Activated CD8-positive, alpha-beta memory T cell treated with anti-CD3 and anti-CD28 coated beads, Interleukin-2, amount 50 U/mL, for 1 hour (primary cell): ENCODE results near the gene XRN2.
"Not testable (repeated sequence)": the region's sequence is repeated elsewhere in the genome, so short reads cannot be mapped to it uniquely, and the experiment has no call there.

Source experiments
- DNase-seq: peaks from one replicate; pipeline ENCODE4 v3.0.0-alpha.2; 2020; ENCODE audit errors: extremely low read depth

XRN2 gene

GRCh38 chr20:21344961-21345360, 41.8 kb downstream of the XRN2 start:
- DNase-seq = no peak

DNA sequence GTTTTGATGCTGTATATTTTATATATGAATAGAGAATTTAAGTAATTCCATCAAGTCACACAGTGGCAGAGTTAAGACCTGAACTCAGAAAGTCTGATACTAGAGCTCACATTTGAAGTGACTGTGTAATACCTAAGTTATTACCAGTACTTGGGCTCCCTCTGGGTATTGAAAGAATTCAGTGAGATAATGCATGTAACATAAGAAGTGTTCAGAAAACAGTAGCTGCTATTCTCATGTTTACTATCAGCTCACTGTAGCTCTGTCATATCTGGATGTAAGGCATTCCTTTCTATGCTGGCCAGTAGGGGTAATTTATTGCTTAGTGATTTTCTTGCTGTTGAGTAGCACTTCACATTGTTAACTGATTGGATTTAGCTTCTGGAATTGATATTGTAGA, 49.6 kb downstream of the XRN2 start:
- DNase-seq = no peak

- DNase-seq = no peak
Measured at GRCh38 chr20:21353236-21353635, 50.1 kb downstream of the XRN2 start.

DNA sequence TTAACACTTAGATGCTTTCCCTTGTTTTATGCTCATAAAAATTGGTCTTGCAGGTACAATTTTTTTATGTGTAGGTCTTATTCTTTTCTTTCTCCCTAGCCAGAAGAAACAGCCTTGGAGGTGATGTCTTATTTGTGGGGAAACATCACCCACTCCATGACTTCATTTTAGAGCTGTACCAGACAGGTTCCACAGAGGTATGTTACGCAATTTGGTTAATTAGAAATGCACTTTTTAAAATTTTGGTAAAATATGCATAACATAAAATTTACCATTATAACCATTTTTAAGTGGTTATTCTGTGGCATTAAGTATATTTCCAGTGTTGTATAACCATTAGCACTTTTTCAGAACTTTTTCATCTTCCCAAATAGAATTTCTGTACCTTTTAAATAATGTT, 52.9 kb downstream of the XRN2 start:
- DNase-seq = no peak

- DNase-seq = no peak
Measured at GRCh38 chr20:21356386-21356785, 53.3 kb downstream of the XRN2 start.

DNA sequence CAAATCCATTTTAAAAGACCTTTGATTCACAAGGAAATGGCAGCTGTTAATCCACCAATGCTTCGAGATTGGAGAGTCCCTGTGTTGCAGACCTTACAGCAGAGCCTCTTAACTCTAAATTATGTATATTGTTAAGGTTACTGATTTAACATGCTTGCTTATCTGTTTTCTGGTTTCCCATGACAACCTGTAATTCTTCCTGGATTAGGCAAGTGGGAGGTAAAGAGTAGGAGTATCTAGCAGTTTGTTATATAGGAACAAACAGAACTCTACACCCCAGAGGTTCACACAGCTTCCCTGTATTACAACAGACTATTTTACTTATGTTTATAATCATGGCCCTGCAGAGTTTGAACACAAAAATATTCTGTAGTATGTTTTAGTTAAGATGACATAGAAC, 54.7 kb downstream of the XRN2 start:
- no peak for DNase-seq

- DNase-seq = no peak
Measured at GRCh38 chr20:21358737-21359136, 55.6 kb downstream of the XRN2 start.

DNA sequence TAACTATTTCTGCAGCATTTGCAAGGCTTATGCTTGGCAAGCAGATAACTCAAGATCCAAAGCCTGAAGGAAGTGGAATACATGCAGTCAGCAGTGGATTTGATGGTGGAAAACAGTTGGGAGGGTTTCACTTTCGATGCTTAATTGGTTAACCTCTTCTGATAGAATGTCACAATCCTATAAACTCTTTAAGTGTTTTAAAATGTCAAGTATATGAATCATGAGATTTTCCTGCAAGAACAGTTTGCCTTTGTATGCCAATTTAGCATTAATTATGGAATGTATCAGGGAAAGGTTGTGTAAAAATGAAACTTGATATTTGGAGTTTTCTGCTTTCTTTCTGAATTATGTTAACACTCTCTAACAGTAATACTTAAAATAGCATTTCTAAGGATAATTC, 57.6 kb downstream of the XRN2 start:
- DNase-seq = no peak

- no peak for DNase-seq
Measured at GRCh38 chr20:21361266-21361665, 58.1 kb downstream of the XRN2 start.

DNA sequence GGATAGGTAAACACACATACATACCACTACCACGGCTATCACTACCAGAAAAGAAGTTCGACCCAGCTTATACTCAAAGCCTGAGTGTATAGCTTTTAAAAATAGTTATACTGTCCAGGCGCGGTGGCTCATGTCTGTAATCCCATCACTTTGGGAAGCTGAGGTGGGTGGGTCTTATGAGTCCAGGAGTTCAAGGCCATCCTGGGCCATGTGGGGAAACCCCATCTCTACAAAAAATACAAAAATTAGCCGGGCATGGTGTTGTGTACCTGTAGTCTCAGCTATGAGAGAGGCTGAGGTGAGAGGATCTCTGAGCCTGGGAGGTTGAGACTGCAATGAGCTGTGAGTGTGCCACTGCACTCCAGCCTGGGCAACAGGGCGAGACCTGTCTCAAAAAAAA, 61.3 kb downstream of the XRN2 start:
- DNase-seq = no peak

GRCh38 chr20:21365771-21366170, 62.6 kb downstream of the XRN2 start:
- no peak for DNase-seq

DNA sequence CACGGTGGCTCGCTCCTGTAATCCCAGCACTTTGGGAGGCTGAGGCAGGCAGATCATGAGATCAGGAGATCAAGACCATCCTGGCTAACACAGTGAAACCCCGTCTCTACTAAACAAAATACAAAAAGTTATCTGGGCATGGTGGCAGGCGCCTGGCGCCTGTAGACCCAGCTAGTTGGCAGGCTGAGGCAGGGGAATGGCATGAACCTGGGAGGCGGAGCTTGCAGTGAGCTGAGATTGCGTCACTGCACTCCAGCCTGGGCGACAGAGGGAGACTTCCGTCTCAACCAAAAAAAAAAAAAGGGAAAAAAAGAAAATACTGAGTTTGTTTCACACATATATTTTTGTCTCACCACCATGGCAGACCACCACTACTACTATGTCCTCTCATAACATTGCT, 63.1 kb downstream of the XRN2 start:
- not testable (repeated sequence) for DNase-seq

- DNase-seq = no peak
Measured at GRCh38 chr20:21368791-21369190, 65.7 kb downstream of the XRN2 start.

DNA sequence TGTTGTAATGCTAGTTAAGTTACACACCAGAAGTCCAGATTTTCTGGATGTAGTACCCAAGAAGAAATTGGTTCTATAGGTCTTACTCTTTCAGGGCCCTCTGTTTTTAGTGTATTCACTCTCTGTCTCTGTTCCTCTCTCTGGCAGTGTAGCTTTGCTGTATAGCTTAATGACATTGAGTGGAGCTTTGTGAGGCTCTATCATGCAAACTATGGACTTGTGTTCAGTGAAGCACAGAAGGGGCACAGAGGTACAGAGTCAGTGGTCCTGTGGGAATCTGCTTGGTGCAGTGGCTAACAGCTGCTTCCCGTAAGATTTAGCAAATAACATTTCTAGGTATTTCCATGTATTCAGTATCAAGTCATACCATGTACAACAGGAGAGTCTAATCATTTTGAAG, 68.1 kb downstream of the XRN2 start:
- no peak for DNase-seq

DNA sequence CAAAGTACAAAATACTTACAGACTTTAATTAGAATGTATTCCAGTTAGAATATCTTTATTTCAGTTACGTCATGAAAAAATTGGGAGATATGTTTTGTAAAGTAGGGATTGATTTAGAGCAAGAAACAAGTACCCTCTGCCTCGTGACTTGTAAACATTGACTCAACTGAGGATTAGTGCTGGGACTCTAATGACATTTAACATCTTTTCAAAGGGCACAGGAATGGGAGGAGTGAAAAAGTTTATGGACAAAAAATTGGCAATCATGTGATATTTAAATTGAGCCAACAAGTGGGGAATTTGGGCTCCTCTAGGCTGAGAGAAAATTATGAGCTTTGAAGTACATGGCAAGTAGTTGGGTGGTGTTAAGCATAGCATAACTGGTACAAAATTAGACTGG, 68.9 kb downstream of the XRN2 start:
- DNase-seq = no peak

- no peak for DNase-seq
Measured at GRCh38 chr20:21373436-21373835, 70.3 kb downstream of the XRN2 start.

DNA sequence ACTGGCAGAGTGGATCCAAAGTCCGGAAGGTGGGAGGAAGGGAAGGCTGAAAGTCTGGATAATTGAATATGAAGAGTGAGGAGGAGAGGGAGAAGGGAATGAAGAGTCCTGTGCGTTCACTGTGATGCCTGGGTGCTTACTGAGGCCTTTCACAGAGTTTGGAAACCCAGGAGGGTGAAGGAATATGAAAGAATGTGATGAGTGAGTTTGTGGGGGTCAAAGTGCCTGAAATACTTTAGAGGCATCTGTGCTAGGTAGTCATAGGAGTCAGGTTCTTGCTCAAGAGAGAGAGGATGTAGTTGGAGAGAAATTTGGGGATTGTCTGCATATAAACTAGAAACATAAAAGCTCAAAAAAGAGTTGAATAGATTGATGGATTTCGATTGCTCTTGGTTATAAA, 73.5 kb downstream of the XRN2 start:
- DNase-seq = no peak

DNA sequence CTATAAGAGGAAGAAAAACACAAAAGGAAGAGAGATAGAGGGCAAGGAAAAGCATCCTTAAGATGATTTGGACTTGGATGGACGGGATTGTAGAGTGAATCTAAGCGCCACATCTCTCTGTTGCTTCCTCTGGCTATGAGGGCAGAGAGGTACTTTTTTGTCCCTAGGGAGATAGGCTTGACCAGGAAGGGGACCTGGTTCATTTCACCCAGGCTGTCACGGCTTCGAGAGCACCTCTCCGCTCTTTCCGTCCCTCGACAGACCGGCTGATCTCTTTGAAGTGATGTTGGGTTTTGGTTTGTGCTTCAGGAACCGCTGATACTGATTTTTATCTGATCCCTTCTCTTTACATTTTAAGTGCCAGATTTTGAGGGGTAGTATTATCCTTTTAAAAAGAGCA, 74.6 kb downstream of the XRN2 start:
- DNase-seq = no peak

- DNase-seq = no peak
Measured at GRCh38 chr20:21378259-21378658, 75.1 kb downstream of the XRN2 start.

DNA sequence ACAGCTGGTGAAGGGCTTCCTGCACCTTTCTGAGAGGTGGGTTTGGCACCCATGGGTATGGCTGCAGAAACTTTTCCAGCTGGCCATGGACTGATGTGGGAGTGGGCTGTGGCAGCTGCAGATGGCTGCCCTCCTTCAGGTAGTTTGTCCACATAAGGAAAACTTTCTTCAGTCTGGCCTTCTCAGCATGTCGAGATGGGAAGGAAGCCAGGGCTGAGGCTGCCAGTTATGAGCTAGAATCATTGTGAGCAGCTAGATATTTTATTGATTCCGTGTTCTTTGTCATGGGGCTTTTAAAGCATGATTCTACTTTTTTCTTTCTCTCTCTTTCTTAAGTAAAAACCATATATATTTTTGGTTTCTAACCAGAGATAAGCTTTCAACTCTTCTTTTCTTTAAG, 77.6 kb downstream of the XRN2 start:
- DNase-seq = no peak

GRCh38 chr20:21381619-21382018, 78.5 kb downstream of the XRN2 start:
- no peak for DNase-seq

GRCh38 chr20:21384308-21384892, 81.3 kb downstream of the XRN2 start:
- DNase-seq = no peak

- DNase-seq = no peak
Measured at GRCh38 chr20:21386111-21386510, 83.0 kb downstream of the XRN2 start.

DNA sequence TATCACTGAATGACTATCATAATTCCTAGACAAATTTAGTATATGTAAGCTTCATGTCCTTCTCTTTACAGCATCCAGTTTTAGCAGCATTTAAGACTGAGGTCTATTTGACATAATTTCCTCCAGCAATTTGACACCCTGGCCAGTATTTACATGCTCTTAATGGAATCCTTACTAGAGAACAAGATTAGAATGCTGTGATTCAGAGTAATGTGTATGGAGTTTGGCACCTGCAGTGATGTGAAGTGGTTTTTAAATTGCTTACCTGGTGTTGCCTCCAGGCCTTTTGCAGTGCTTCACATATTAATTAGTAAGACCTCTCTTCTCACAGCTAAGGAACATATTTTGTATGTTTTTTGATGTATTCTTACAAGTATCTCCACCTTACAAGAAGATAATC, 84.4 kb downstream of the XRN2 start:
- DNase-seq = no peak

GRCh38 chr20:21388566-21388965, 85.4 kb downstream of the XRN2 start:
- DNase-seq = no peak
